ENCODE measurements around the gene CNTNAP5.

CNTNAP5 gene

DNA sequence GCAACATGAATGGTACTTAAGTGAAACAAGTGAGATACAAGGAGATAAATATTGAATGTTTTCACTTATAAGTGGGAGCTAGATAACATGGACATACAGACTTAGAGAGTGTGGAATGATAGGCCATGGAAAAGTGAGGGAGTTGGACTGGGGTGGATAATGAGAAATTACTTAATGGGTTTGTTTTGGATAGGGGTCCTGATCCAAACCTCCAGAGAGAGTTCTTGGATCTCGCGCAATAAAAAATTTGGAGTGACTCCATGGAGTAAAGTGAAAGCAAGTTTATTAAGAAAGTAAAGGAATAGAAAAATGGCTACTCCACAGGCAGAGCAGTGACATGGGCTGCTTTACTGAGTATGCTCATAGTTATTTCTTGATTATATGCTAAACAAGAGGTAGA lies 508.9 kb downstream of the CNTNAP5 start:
- H3K36me3 Mint-ChIP-seq (ENCODE audit: low read depth) = no peaks in the 10 kb centered on the region
- no peak overlapping the region for H3K4me3 Mint-ChIP-seq
- DNase-seq (ENCODE audit: low spot score) = no peak
- H3K27me3 Mint-ChIP-seq (ENCODE audit: low read depth) = no peaks in the 10 kb centered on the region
- H3K27ac Mint-ChIP-seq = no peak overlapping the region
- H3K9me3 Mint-ChIP-seq = peaks cover 5% of the 10 kb centered on the region
- H3K4me1 Mint-ChIP-seq (ENCODE audit: low read depth) = no peaks in the 10 kb centered on the region

GRCh38 chr2:124535816-124536215 lies 510.7 kb downstream of the CNTNAP5 start:
- H3K4me3 Mint-ChIP-seq = no peak overlapping the region
- peaks cover 5% of the 10 kb centered on the region for H3K9me3 Mint-ChIP-seq
- no peak for DNase-seq (ENCODE audit: low spot score)
- H3K27me3 Mint-ChIP-seq (ENCODE audit: low read depth) = no peaks in the 10 kb centered on the region
- H3K27ac Mint-ChIP-seq = no peak overlapping the region
- H3K36me3 Mint-ChIP-seq (ENCODE audit: low read depth) = no peaks in the 10 kb centered on the region
- no peaks in the 10 kb centered on the region for H3K4me1 Mint-ChIP-seq (ENCODE audit: low read depth)

- H3K9me3 Mint-ChIP-seq = peaks cover 5% of the 10 kb centered on the region
- no peaks in the 10 kb centered on the region for H3K36me3 Mint-ChIP-seq (ENCODE audit: low read depth)
- no peaks in the 10 kb centered on the region for H3K27me3 Mint-ChIP-seq (ENCODE audit: low read depth)
- no peak for DNase-seq (ENCODE audit: low spot score)
- no peak overlapping the region for H3K4me3 Mint-ChIP-seq
- H3K4me1 Mint-ChIP-seq (ENCODE audit: low read depth) = no peaks in the 10 kb centered on the region
- no peak overlapping the region for H3K27ac Mint-ChIP-seq
Measured at GRCh38 chr2:124536591-124536990, 511.5 kb downstream of the CNTNAP5 start.

GRCh38 chr2:124538549-124538948 lies 513.5 kb downstream of the CNTNAP5 start:
- Mint-ChIP-seq H3K36me3 (ENCODE audit: low read depth) (no peaks in the 10 kb centered on the region), H3K27me3 (ENCODE audit: low read depth) (no peaks in the 10 kb centered on the region), H3K4me1 (ENCODE audit: low read depth) (no peaks in the 10 kb centered on the region), H3K27ac (no peak overlapping the region), H3K4me3 (no peak overlapping the region), H3K9me3 (peaks cover 9% of the 10 kb centered on the region)
- DNase-seq (ENCODE audit: low spot score) = no peak

- Mint-ChIP-seq H3K27ac (no peak overlapping the region), H3K27me3 (ENCODE audit: low read depth) (no peaks in the 10 kb centered on the region), H3K9me3 (peaks cover 4% of the 10 kb centered on the region), H3K36me3 (ENCODE audit: low read depth) (no peaks in the 10 kb centered on the region), H3K4me3 (no peak overlapping the region), H3K4me1 (ENCODE audit: low read depth) (no peaks in the 10 kb centered on the region)
- no peak for DNase-seq (ENCODE audit: low spot score)
Measured at GRCh38 chr2:124540805-124541204, 515.7 kb downstream of the CNTNAP5 start.

- H3K27me3 Mint-ChIP-seq (ENCODE audit: low read depth) = no peaks in the 10 kb centered on the region
- peaks cover 4% of the 10 kb centered on the region for H3K9me3 Mint-ChIP-seq
- DNase-seq (ENCODE audit: low spot score) = no peak
- H3K4me1 Mint-ChIP-seq (ENCODE audit: low read depth) = no peaks in the 10 kb centered on the region
- no peak overlapping the region for H3K27ac Mint-ChIP-seq
- no peaks in the 10 kb centered on the region for H3K36me3 Mint-ChIP-seq (ENCODE audit: low read depth)
- no peak overlapping the region for H3K4me3 Mint-ChIP-seq
Measured at GRCh38 chr2:124542932-124543640, 518.0 kb downstream of the CNTNAP5 start.

- H3K36me3 Mint-ChIP-seq (ENCODE audit: low read depth) = no peaks in the 10 kb centered on the region
- no peak overlapping the region for H3K4me3 Mint-ChIP-seq
- H3K27ac Mint-ChIP-seq = no peak overlapping the region
- no peak for DNase-seq (ENCODE audit: low spot score)
- peaks cover 4% of the 10 kb centered on the region for H3K9me3 Mint-ChIP-seq
- no peaks in the 10 kb centered on the region for H3K27me3 Mint-ChIP-seq (ENCODE audit: low read depth)
- H3K4me1 Mint-ChIP-seq (ENCODE audit: low read depth) = no peaks in the 10 kb centered on the region
Measured at GRCh38 chr2:124547700-124548099, 522.6 kb downstream of the CNTNAP5 start.

GRCh38 chr2:124558277-124558905 lies 533.3 kb downstream of the CNTNAP5 start:
- Mint-ChIP-seq H3K9me3 (peaks cover 17% of the 10 kb centered on the region), H3K4me1 (ENCODE audit: low read depth) (no peaks in the 10 kb centered on the region), H3K27ac (no peak overlapping the region), H3K27me3 (ENCODE audit: low read depth) (no peaks in the 10 kb centered on the region), H3K36me3 (ENCODE audit: low read depth) (no peaks in the 10 kb centered on the region), H3K4me3 (no peak overlapping the region)
- DNase-seq (ENCODE audit: low spot score) = no peak

- Mint-ChIP-seq H3K27ac (no peak overlapping the region), H3K27me3 (ENCODE audit: low read depth) (no peaks in the 10 kb centered on the region), H3K4me3 (no peak overlapping the region), H3K4me1 (ENCODE audit: low read depth) (no peaks in the 10 kb centered on the region), H3K36me3 (ENCODE audit: low read depth) (no peaks in the 10 kb centered on the region), H3K9me3 (peaks cover 17% of the 10 kb centered on the region)
- DNase-seq (ENCODE audit: low spot score) = no peak
Measured at GRCh38 chr2:124559236-124559635, 534.1 kb downstream of the CNTNAP5 start.

- no peak overlapping the region for H3K4me3 Mint-ChIP-seq
- no peaks in the 10 kb centered on the region for H3K4me1 Mint-ChIP-seq (ENCODE audit: low read depth)
- no peak overlapping the region for H3K27ac Mint-ChIP-seq
- no peak for DNase-seq (ENCODE audit: low spot score)
- no peaks in the 10 kb centered on the region for H3K27me3 Mint-ChIP-seq (ENCODE audit: low read depth)
- peaks cover 17% of the 10 kb centered on the region for H3K9me3 Mint-ChIP-seq
- no peaks in the 10 kb centered on the region for H3K36me3 Mint-ChIP-seq (ENCODE audit: low read depth)
Measured at GRCh38 chr2:124560592-124561112, 535.6 kb downstream of the CNTNAP5 start.

DNA sequence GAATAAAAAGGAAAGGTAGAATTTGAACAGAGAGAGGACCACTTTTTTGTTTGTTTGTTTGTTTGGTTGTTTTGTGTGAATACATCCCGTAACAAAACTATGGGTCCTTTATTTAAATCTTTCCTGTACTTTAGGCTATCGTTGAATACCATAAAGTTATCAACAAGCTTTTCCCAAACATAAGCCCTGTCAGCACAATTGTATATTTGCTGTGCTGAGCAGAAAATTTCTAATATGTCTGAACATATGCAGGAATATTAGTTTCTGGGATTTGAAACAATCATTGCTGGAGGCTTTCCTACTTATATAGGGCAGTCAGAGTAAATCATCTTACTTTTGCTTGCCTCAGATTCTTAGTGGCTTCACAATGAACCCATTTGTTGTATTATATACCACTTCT lies 536.4 kb downstream of the CNTNAP5 start:
- H3K27ac Mint-ChIP-seq = no peak overlapping the region
- H3K4me3 Mint-ChIP-seq = no peak overlapping the region
- no peaks in the 10 kb centered on the region for H3K27me3 Mint-ChIP-seq (ENCODE audit: low read depth)
- no peaks in the 10 kb centered on the region for H3K4me1 Mint-ChIP-seq (ENCODE audit: low read depth)
- H3K9me3 Mint-ChIP-seq = peaks cover 17% of the 10 kb centered on the region
- no peaks in the 10 kb centered on the region for H3K36me3 Mint-ChIP-seq (ENCODE audit: low read depth)
- no peak for DNase-seq (ENCODE audit: low spot score)

- Mint-ChIP-seq H3K9me3 (peaks cover 26% of the 10 kb centered on the region), H3K4me1 (ENCODE audit: low read depth) (no peaks in the 10 kb centered on the region), H3K36me3 (ENCODE audit: low read depth) (no peaks in the 10 kb centered on the region), H3K27ac (no peak overlapping the region), H3K4me3 (no peak overlapping the region), H3K27me3 (ENCODE audit: low read depth) (no peaks in the 10 kb centered on the region)
- DNase-seq (ENCODE audit: low spot score) = no peak
Measured at GRCh38 chr2:124563426-124563825, 538.3 kb downstream of the CNTNAP5 start.

DNA sequence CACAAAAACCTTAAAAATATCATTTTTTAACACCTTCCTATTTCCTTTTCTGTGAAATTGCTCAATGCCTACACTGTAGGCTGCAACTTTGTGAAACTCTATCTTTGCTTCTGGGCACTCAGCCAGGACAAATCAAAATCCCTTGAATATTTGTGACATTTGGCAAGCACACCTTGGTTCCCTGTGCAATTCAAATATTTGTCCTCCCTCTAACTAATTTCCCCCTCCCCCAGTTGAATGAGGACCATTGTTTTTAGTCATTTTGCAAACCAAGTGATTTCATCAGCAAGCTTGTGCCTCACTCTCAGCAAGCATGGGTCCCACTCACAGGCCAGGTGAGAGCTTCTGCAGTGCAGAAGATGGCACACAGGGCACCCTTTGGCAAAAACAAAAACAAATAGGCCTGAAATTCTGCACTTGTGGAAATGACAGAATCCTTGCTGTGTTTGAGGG lies 541.5 kb downstream of the CNTNAP5 start:
- Mint-ChIP-seq H3K4me1 (ENCODE audit: low read depth) (no peaks in the 10 kb centered on the region), H3K9me3 (peaks cover 24% of the 10 kb centered on the region), H3K27me3 (ENCODE audit: low read depth) (no peaks in the 10 kb centered on the region), H3K4me3 (no peak overlapping the region), H3K27ac (no peak overlapping the region), H3K36me3 (ENCODE audit: low read depth) (no peaks in the 10 kb centered on the region)
- no peak for DNase-seq (ENCODE audit: low spot score)

- H3K36me3 Mint-ChIP-seq (ENCODE audit: low read depth) = no peaks in the 10 kb centered on the region
- no peak overlapping the region for H3K27ac Mint-ChIP-seq
- no peaks in the 10 kb centered on the region for H3K4me1 Mint-ChIP-seq (ENCODE audit: low read depth)
- no peak for DNase-seq (ENCODE audit: low spot score)
- H3K4me3 Mint-ChIP-seq = no peak overlapping the region
- no peaks in the 10 kb centered on the region for H3K27me3 Mint-ChIP-seq (ENCODE audit: low read depth)
- H3K9me3 Mint-ChIP-seq = peaks cover 29% of the 10 kb centered on the region
Measured at GRCh38 chr2:124570872-124571271, 545.8 kb downstream of the CNTNAP5 start.
